ENCODE results near the gene DUOXA1.

- TF ChIP-seq CTCF (IDR thresholded peaks at IDR 0.05) (no peak), EZH2 (IDR thresholded peaks at IDR 0.05; ENCODE audit: borderline replicate concordance, insufficient read depth, low read depth, low read length, poor library complexity, severe bottlenecking) (no peak)
Observed at GRCh38 chr15:45168751-45169551, 39.3 kb upstream of the DUOXA1 start.
